ENCODE data around the gene MATN1. TPM values are rescaled to one million over a fixed set of nuclear protein-coding genes. Genes with fewer than 3 reads are reported as not detected.

MATN1 gene
- polyA plus RNA-seq, 2 donors = 0.01 to 0.02 TPM

- no peaks in the 10 kb centered on the region for H3K36me3 ChIP-seq (ENCODE audit: control insufficient read depth in 2 of 2, insufficient read depth in 2 of 2, low read length in 1 of 2)
- no peak overlapping the region for H3K4me3 ChIP-seq (ENCODE audit: low read depth in 1 of 2, low read length in 2 of 2)
- WGBS, 2 donors = 45 to 55% methylated on average over 10 to 11 of the region's 11 CpGs
- H3K9me3 ChIP-seq (ENCODE audit: control insufficient read depth in 2 of 2, insufficient read depth in 1 of 2, low read depth in 1 of 2, low read length in 1 of 2) = no peaks in the 10 kb centered on the region
- H3K27me3 ChIP-seq (ENCODE audit: control insufficient read depth in 1 of 2, insufficient read depth in 2 of 2, low read length in 2 of 2) = no peaks in the 10 kb centered on the region
- H3K27ac ChIP-seq (ENCODE audit: low read depth in 2 of 2, low read length in 1 of 2) = no peak overlapping the region
- H3K4me1 ChIP-seq (ENCODE audit: control insufficient read depth in 2 of 2, insufficient read depth in 2 of 2, low read length in 1 of 2) = no peaks in the 10 kb centered on the region
These were observed 37.6 kb downstream of the MATN1 start for GRCh38 chr1:30685796-30686165.

GRCh38 chr1:30684881-30685795 is 38.2 kb downstream of the MATN1 start:
- H3K27ac ChIP-seq (ENCODE audit: low read depth in 2 of 2, low read length in 1 of 2) = no peak overlapping the region
- H3K27me3 ChIP-seq (ENCODE audit: control insufficient read depth in 1 of 2, insufficient read depth in 2 of 2, low read length in 2 of 2) = no peaks in the 10 kb centered on the region
- H3K4me1 ChIP-seq (ENCODE audit: control insufficient read depth in 2 of 2, insufficient read depth in 2 of 2, low read length in 1 of 2) = no peaks in the 10 kb centered on the region
- H3K9me3 ChIP-seq (ENCODE audit: control insufficient read depth in 2 of 2, insufficient read depth in 1 of 2, low read depth in 1 of 2, low read length in 1 of 2) = peaks cover 0 to under 1% of the 10 kb centered on the region in 2 donors
- H3K4me3 ChIP-seq (ENCODE audit: low read depth in 1 of 2, low read length in 2 of 2) = no peak overlapping the region
- no peaks in the 10 kb centered on the region for H3K36me3 ChIP-seq (ENCODE audit: control insufficient read depth in 2 of 2, insufficient read depth in 2 of 2, low read length in 1 of 2)
- 9 to 12% methylated on average over 48 to 56 of the region's 56 CpGs for whole genome bisulfite sequencing, 2 donors

GRCh38 chr1:30684259-30684658 is 39.1 kb downstream of the MATN1 start:
- Histone ChIP-seq H3K27ac (ENCODE audit: low read depth in 2 of 2, low read length in 1 of 2) (no peak overlapping the region), H3K27me3 (ENCODE audit: control insufficient read depth in 1 of 2, insufficient read depth in 2 of 2, low read length in 2 of 2) (no peaks in the 10 kb centered on the region), H3K36me3 (ENCODE audit: control insufficient read depth in 2 of 2, insufficient read depth in 2 of 2, low read length in 1 of 2) (no peaks in the 10 kb centered on the region), H3K9me3 (ENCODE audit: control insufficient read depth in 2 of 2, insufficient read depth in 1 of 2, low read depth in 1 of 2, low read length in 1 of 2) (peaks cover 3 to 8% of the 10 kb centered on the region in 2 donors), H3K4me3 (ENCODE audit: low read depth in 1 of 2, low read length in 2 of 2) (no peak overlapping the region), H3K4me1 (ENCODE audit: control insufficient read depth in 2 of 2, insufficient read depth in 2 of 2, low read length in 1 of 2) (no peaks in the 10 kb centered on the region)
- WGBS, 2 donors = 83 to 86% methylated on average over 4 of the region's 4 CpGs

GRCh38 chr1:30683699-30684098 is 39.7 kb downstream of the MATN1 start:
- Histone ChIP-seq H3K36me3 (ENCODE audit: control insufficient read depth in 2 of 2, insufficient read depth in 2 of 2, low read length in 1 of 2) (no peaks in the 10 kb centered on the region), H3K4me3 (ENCODE audit: low read depth in 1 of 2, low read length in 2 of 2) (no peak overlapping the region), H3K9me3 (ENCODE audit: control insufficient read depth in 2 of 2, insufficient read depth in 1 of 2, low read depth in 1 of 2, low read length in 1 of 2) (peaks cover 3 to 12% of the 10 kb centered on the region in 2 donors), H3K4me1 (ENCODE audit: control insufficient read depth in 2 of 2, insufficient read depth in 2 of 2, low read length in 1 of 2) (no peaks in the 10 kb centered on the region), H3K27ac (ENCODE audit: low read depth in 2 of 2, low read length in 1 of 2) (no peak overlapping the region), H3K27me3 (ENCODE audit: control insufficient read depth in 1 of 2, insufficient read depth in 2 of 2, low read length in 2 of 2) (no peaks in the 10 kb centered on the region)
- 76 to 86% methylated on average over 5 of the region's 5 CpGs for WGBS, 2 donors

GRCh38 chr1:30682396-30683275 is 40.7 kb downstream of the MATN1 start:
- no peaks in the 10 kb centered on the region for H3K27me3 ChIP-seq (ENCODE audit: control insufficient read depth in 1 of 2, insufficient read depth in 2 of 2, low read length in 2 of 2)
- 73 to 75% methylated on average over 8 of the region's 8 CpGs for WGBS, 2 donors
- H3K27ac ChIP-seq (ENCODE audit: low read depth in 2 of 2, low read length in 1 of 2) = no peak overlapping the region

GRCh38 chr1:30681782-30682181 is 41.6 kb downstream of the MATN1 start:
- Histone ChIP-seq H3K4me1 (ENCODE audit: control insufficient read depth in 2 of 2, insufficient read depth in 2 of 2, low read length in 1 of 2) (no peaks in the 10 kb centered on the region), H3K27me3 (ENCODE audit: control insufficient read depth in 1 of 2, insufficient read depth in 2 of 2, low read length in 2 of 2) (no peaks in the 10 kb centered on the region), H3K9me3 (ENCODE audit: control insufficient read depth in 2 of 2, insufficient read depth in 1 of 2, low read depth in 1 of 2, low read length in 1 of 2) (peaks cover 3 to 12% of the 10 kb centered on the region in 2 donors), H3K4me3 (ENCODE audit: low read depth in 1 of 2, low read length in 2 of 2) (no peak overlapping the region), H3K27ac (ENCODE audit: low read depth in 2 of 2, low read length in 1 of 2) (no peak overlapping the region), H3K36me3 (ENCODE audit: control insufficient read depth in 2 of 2, insufficient read depth in 2 of 2, low read length in 1 of 2) (no peaks in the 10 kb centered on the region)
- 57 to 63% methylated on average over 3 of the region's 3 CpGs for WGBS, 2 donors

More at GRCh38 chr1:30682396-30683275, 40.7 kb downstream of the MATN1 start:
- H3K4me3 ChIP-seq (ENCODE audit: low read depth in 1 of 2, low read length in 2 of 2) = no peak overlapping the region
- H3K36me3 ChIP-seq (ENCODE audit: control insufficient read depth in 2 of 2, insufficient read depth in 2 of 2, low read length in 1 of 2) = no peaks in the 10 kb centered on the region
- no peaks in the 10 kb centered on the region for H3K4me1 ChIP-seq (ENCODE audit: control insufficient read depth in 2 of 2, insufficient read depth in 2 of 2, low read length in 1 of 2)
- peaks cover 3 to 12% of the 10 kb centered on the region in 2 donors for H3K9me3 ChIP-seq (ENCODE audit: control insufficient read depth in 2 of 2, insufficient read depth in 1 of 2, low read depth in 1 of 2, low read length in 1 of 2)

- no peak overlapping the region for H3K27ac ChIP-seq (ENCODE audit: low read depth in 2 of 2, low read length in 1 of 2)
- no peaks in the 10 kb centered on the region for H3K4me1 ChIP-seq (ENCODE audit: control insufficient read depth in 2 of 2, insufficient read depth in 2 of 2, low read length in 1 of 2)
- H3K27me3 ChIP-seq (ENCODE audit: control insufficient read depth in 1 of 2, insufficient read depth in 2 of 2, low read length in 2 of 2) = no peaks in the 10 kb centered on the region
- WGBS, 2 donors = 70 to 77% methylated on average over 7 of the region's 7 CpGs
- no peaks in the 10 kb centered on the region for H3K36me3 ChIP-seq (ENCODE audit: control insufficient read depth in 2 of 2, insufficient read depth in 2 of 2, low read length in 1 of 2)
- peaks cover 3 to 12% of the 10 kb centered on the region in 2 donors for H3K9me3 ChIP-seq (ENCODE audit: control insufficient read depth in 2 of 2, insufficient read depth in 1 of 2, low read depth in 1 of 2, low read length in 1 of 2)
- H3K4me3 ChIP-seq (ENCODE audit: low read depth in 1 of 2, low read length in 2 of 2) = no peak overlapping the region
These were observed 42.5 kb downstream of the MATN1 start for GRCh38 chr1:30680879-30681278.

- Histone ChIP-seq H3K4me1 (ENCODE audit: control insufficient read depth in 2 of 2, insufficient read depth in 2 of 2, low read length in 1 of 2) (no peaks in the 10 kb centered on the region), H3K9me3 (ENCODE audit: control insufficient read depth in 2 of 2, insufficient read depth in 1 of 2, low read depth in 1 of 2, low read length in 1 of 2) (peaks cover 3 to 12% of the 10 kb centered on the region in 2 donors), H3K4me3 (ENCODE audit: low read depth in 1 of 2, low read length in 2 of 2) (no peak overlapping the region), H3K27ac (ENCODE audit: low read depth in 2 of 2, low read length in 1 of 2) (no peak overlapping the region), H3K27me3 (ENCODE audit: control insufficient read depth in 1 of 2, insufficient read depth in 2 of 2, low read length in 2 of 2) (no peaks in the 10 kb centered on the region), H3K36me3 (ENCODE audit: control insufficient read depth in 2 of 2, insufficient read depth in 2 of 2, low read length in 1 of 2) (no peaks in the 10 kb centered on the region)
- WGBS, 2 donors = 84 to 87% methylated on average over 7 of the region's 7 CpGs
These were observed 43.0 kb downstream of the MATN1 start for GRCh38 chr1:30680429-30680828.

- Histone ChIP-seq H3K27me3 (ENCODE audit: control insufficient read depth in 1 of 2, insufficient read depth in 2 of 2, low read length in 2 of 2) (no peaks in the 10 kb centered on the region), H3K27ac (ENCODE audit: low read depth in 2 of 2, low read length in 1 of 2) (no peak overlapping the region), H3K4me3 (ENCODE audit: low read depth in 1 of 2, low read length in 2 of 2) (no peak overlapping the region), H3K36me3 (ENCODE audit: control insufficient read depth in 2 of 2, insufficient read depth in 2 of 2, low read length in 1 of 2) (no peaks in the 10 kb centered on the region), H3K4me1 (ENCODE audit: control insufficient read depth in 2 of 2, insufficient read depth in 2 of 2, low read length in 1 of 2) (no peaks in the 10 kb centered on the region), H3K9me3 (ENCODE audit: control insufficient read depth in 2 of 2, insufficient read depth in 1 of 2, low read depth in 1 of 2, low read length in 1 of 2) (peaks cover 3 to 12% of the 10 kb centered on the region in 2 donors)
- 56 to 87% methylated on average over 2 of the region's 2 CpGs for WGBS, 2 donors
These were observed 43.4 kb downstream of the MATN1 start for GRCh38 chr1:30679976-30680305.
